Measurements from ENCODE around the gene TP73.

Gene TP73

DNA sequence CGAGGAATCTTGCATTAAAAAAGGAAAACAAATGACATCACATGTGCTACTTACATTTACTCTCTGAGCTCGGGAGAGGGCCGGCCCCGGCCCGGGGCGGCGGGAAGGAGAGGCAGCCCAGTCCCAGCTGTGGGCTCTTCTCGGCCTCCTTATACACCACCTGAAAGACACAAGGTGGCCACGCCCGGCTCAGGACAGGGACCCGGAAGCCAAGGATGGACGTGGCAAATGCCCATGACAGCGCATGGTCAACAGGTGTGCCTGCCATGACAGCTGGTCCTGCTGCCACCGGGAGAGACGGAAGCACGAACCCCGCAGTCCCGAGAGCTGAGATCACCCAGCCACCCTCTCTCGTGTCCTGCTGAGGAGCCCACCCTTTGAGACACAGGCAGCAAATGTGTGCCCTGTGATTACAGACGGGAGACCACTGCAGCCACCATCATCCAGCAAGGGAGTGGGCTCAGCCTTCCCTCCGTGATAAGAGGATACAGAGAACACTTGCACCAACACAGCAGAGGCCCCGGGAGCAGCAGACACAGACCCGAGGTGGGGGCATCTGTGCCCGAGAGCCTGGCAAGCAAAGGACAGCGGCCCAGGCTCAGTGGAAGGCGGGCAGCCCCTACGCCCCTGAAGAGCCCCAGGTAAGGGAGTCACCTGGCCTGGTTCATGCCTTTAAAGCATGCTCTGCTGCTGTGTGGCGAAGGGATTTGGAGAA lies 18.8 kb upstream of the TP73 start:
- DNase-seq (ENCODE audit: extremely low spot score): no peak
- POLR2A ChIA-PET: no interaction called here
- TF ChIP-seq, protein P1, sequence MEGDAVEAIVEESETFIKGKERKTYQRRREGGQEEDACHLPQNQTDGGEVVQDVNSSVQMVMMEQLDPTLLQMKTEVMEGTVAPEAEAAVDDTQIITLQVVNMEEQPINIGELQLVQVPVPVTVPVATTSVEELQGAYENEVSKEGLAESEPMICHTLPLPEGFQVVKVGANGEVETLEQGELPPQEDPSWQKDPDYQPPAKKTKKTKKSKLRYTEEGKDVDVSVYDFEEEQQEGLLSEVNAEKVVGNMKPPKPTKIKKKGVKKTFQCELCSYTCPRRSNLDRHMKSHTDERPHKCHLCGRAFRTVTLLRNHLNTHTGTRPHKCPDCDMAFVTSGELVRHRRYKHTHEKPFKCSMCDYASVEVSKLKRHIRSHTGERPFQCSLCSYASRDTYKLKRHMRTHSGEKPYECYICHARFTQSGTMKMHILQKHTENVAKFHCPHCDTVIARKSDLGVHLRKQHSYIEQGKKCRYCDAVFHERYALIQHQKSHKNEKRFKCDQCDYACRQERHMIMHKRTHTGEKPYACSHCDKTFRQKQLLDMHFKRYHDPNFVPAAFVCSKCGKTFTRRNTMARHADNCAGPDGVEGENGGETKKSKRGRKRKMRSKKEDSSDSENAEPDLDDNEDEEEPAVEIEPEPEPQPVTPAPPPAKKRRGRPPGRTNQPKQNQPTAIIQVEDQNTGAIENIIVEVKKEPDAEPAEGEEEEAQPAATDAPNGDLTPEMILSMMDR (IDR thresholded peaks at IDR 0.05; ENCODE audit: control extremely low read depth, extremely low read depth, low read depth, missing control alignments): no peak
- CTCF ChIA-PET: interaction anchor here (7.4 kb wide), 1 partner anchor 13 kb away, joined by 55 read pairs; no protein-coding TSS in a partner anchor

DNA sequence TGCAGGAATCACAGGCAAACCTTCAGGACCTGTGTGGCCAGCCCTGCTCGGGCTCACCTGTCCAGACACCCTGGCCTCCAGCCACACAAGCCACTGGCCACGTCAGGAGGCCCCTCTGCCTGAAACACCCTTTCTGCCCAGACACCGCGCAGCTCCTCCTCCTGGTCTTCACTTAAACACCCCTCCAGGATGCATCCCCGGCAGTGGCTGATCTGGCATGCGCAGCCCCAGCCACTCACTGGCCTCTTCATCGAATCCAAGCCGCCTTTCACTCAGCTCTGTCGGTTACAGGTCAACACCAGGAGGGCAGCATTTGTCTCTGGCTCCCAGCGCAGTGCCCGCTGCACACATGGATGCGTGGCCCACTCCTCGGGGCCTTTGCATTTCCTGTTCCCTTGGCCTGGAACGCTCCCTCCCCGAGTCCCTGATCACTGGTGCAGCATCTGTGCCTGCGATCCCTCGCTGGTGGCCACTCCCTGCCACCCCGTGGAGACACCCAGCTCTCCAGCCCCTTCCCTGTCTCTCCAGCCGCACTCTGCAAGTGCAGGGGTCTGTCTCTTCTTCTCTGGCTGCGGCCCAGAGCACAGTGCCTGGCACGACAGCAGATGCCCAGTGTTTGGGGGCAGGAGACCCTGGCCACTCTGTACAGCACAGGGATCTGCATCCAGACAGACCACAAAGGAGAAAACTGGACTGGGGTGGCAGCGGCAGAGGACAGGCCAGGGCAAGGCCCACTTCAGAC lies 18.1 kb upstream of the TP73 start:
- no peak for DNase-seq (ENCODE audit: extremely low spot score)
- ChIA-PET POLR2A (no interaction called here), CTCF (interaction anchor here (7.4 kb wide), 1 partner anchor 14 kb away, joined by 55 read pairs; no protein-coding TSS in a partner anchor)
- TF ChIP-seq, protein P1 (IDR thresholded peaks at IDR 0.05; ENCODE audit: control extremely low read depth, extremely low read depth, low read depth, missing control alignments): no peak

DNA sequence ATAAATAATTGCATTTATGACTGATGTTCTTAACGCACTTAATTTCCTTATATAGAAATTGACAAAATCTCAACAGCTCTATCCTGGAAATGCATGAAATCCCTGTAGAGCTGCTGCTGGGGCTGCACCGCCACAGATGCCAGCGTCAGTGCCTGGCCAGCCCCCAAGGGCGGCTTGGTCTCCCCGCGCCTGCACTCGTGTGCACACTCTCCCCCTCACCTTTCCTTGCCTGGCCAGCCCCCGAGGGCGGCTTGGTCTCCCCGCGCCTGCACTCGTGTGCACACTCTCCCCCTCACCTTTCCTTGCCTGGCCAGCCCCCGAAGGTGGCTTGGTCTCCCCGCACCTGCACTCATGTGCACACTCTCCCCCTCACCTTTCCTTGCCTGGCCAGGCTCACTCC lies 16.2 kb upstream of the TP73 start:
- ChIA-PET POLR2A (no interaction called here), CTCF (interaction anchor here (1.1 to 1.3 kb wide), 2 partner anchors 12 to 17 kb away, joined by 3 to 5 read pairs; no protein-coding TSS in a partner anchor)
- TF ChIP-seq, protein P1 (IDR thresholded peaks at IDR 0.05; ENCODE audit: control extremely low read depth, extremely low read depth, low read depth, missing control alignments): no peak
- no peak for DNase-seq (ENCODE audit: extremely low spot score)

DNA sequence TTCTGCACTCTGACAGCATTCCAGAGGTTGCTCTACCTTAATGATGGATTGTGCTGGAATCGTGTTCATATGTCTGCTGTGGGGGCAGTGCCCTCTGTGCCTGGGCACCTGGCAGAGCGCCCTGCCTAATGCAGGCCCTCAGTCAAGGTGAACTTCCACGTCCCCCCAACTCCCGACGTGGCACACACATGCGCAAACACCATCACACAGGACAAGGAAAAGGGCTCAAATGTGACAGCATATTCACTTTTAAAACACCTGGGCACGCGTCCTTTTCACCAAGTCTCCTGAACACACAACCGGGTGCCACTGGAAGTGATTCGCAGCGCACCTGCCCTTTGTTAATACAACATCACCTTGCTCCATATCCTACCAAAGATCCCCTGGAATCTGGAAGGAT lies 15.8 kb upstream of the TP73 start:
- no peak for DNase-seq (ENCODE audit: extremely low spot score)
- TF ChIP-seq, protein P1 (IDR thresholded peaks at IDR 0.05; ENCODE audit: control extremely low read depth, extremely low read depth, low read depth, missing control alignments): no peak
- CTCF ChIA-PET: interaction anchor here (2.4 to 3.0 kb wide), 2 partner anchors 11 to 17 kb away, joined by 8 to 13 read pairs; no protein-coding TSS in a partner anchor
- POLR2A ChIA-PET: no interaction called here

DNA sequence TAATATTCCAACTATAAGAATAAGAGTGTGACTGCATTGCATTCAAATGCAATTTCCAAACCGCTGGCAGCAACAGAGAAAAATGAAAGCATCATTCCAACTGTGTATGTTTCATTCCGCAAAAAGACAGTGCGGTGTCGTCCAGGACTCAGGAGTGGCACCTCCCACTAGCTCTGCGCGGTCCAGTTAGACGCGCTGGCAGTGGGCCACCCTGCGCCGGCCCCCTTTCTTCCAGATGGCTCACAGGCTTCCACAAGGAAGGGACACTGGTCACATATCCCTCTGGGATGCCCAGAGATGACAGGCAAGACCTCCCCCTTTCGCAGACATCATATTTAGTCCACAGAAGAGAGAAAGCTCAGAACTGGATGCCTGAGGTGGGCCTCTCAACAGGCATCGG lies 14.3 kb upstream of the TP73 start:
- TF ChIP-seq, protein P1 (IDR thresholded peaks at IDR 0.05; ENCODE audit: control extremely low read depth, extremely low read depth, low read depth, missing control alignments): no peak
- ChIA-PET CTCF (interaction anchor here (2.4 to 3.0 kb wide), 2 partner anchors 10 to 18 kb away, joined by 8 to 13 read pairs; no protein-coding TSS in a partner anchor), POLR2A (no interaction called here)
- DNase-seq (ENCODE audit: extremely low spot score): no peak

DNA sequence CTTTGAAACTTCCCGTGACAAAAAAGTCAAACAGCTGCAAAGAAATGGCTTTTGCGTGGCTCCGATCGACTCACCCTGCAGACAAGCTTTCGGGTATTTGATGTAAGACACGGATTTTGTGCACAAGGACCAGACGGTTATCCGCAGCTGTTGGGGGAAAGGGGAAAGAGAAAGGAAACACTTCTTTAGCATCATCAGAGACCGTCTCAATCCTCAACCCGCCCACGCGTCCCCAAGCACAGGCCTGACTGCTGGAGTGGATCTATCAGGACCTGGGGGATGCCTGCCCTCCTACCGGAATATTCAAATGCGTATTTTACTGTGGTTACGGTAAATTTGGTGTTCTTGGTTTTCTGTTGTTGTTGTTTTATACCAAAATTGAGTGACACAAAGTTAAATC lies 13.6 kb upstream of the TP73 start:
- DNase-seq (ENCODE audit: extremely low spot score): no peak
- ChIA-PET CTCF (interaction anchor here (0.9 to 3.0 kb wide), 4 partner anchors 8 to 88 kb away, joined by 3 to 13 read pairs (median 6); no protein-coding TSS in a partner anchor), POLR2A (no interaction called here)
- TF ChIP-seq, protein P1 (IDR thresholded peaks at IDR 0.05; ENCODE audit: control extremely low read depth, extremely low read depth, low read depth, missing control alignments): no peak
